Hepatocyte (in vitro differentiated cells): ENCODE results near the gene LDLRAD3. TPM values are rescaled to one million over a fixed set of nuclear protein-coding genes. Genes with fewer than 3 reads are reported as not detected.

Experiments
- DNase-seq: peaks from one replicate; pipeline ENCODE4 v3.0.0-alpha.2; 2016; ENCODE audit warnings: low spot score
- H2AFZ ChIP-seq: fragments of 200-600 bp; sonication (generic); 2 replicates; pipeline ENCODE4 v1.6.0; 2016; ENCODE audit warnings: antibody characterized with exemption, mild to moderate bottlenecking
- H3K27ac ChIP-seq: fragments of 200-600 bp; sonication (generic); 2 replicates; pipeline ENCODE4 v1.5.1; 2016; ENCODE audit warnings: mild to moderate bottlenecking
- H3K27me3 ChIP-seq: fragments of 200-600 bp; sonication (generic); 2 replicates; pipeline ENCODE4 v1.6.1; 2016
- H3K36me3 ChIP-seq: fragments of 200-600 bp; sonication (generic); replicated peaks from 2 replicates; pipeline ENCODE4 v1.5.1; 2016; ENCODE audit warnings: low read depth; ENCODE audit not compliant: insufficient read depth
- H3K4me1 ChIP-seq: fragments of 200-600 bp; sonication (generic); 2 replicates; pipeline ENCODE4 v1.5.1; 2016; ENCODE audit warnings: mild to moderate bottlenecking, moderate library complexity; ENCODE audit not compliant: insufficient read depth
- H3K4me2 ChIP-seq: fragments of 200-600 bp; sonication (generic); 2 replicates; pipeline ENCODE4 v1.6.0; 2016
- H3K4me3 ChIP-seq: fragments of 200-600 bp; sonication (generic); 2 replicates; pipeline ENCODE4 v1.5.1; 2016; ENCODE audit warnings: mild to moderate bottlenecking
- H3K79me2 ChIP-seq: fragments of 200-600 bp; sonication (generic); 2 replicates; pipeline ENCODE4 v1.6.0; 2017; ENCODE audit warnings: mild to moderate bottlenecking
- H3K9me2 ChIP-seq: fragments of 200-600 bp; sonication (generic); replicated peaks from 2 replicates; pipeline ENCODE4 v1.6.0; 2017; ENCODE audit warnings: mild to moderate bottlenecking; ENCODE audit not compliant: insufficient read depth
- H3K9me3 ChIP-seq: fragments of 200-600 bp; sonication (generic); 2 replicates; pipeline ENCODE4 v1.5.1; 2016; ENCODE audit warnings: low read depth, mild to moderate bottlenecking
- H4K20me1 ChIP-seq: fragments of 200-600 bp; sonication (generic); 2 replicates; pipeline ENCODE4 v1.6.0; 2016; ENCODE audit warnings: mild to moderate bottlenecking; ENCODE audit not compliant: insufficient read depth, poor library complexity, severe bottlenecking
- EZH2 ChIP-seq: fragments of 200-600 bp; sonication (generic); IDR thresholded peaks from 2 replicates; pipeline ENCODE4 v1.6.1; 2016; ENCODE audit warnings: antibody characterized with exemption, mild to moderate bottlenecking, borderline replicate concordance
- EZH2phosphoT487 ChIP-seq: fragments of 200-600 bp; sonication (generic); IDR thresholded peaks from one replicate; pipeline ENCODE4 v1.6.1; 2018; ENCODE audit warnings: antibody characterized with exemption, mild to moderate bottlenecking, low read depth, moderate library complexity; ENCODE audit not compliant: unreplicated experiment, severe bottlenecking
- WGBS: methylation state at CpG from one replicate; pipeline ENCODE4 v1.1.6; 2016; ENCODE audit warnings: low lambda C conversion rate; ENCODE audit errors: missing lambda C conversion rate; 5-methylcytosine and 5-hydroxymethylcytosine counted together
- polyA plus RNA-seq: library from polyadenylated mRNA; unstranded; fragments of >200 nt; fragmentation: Nextera tagmentation; extraction: Ambion mirVana; gene quantifications from 2 replicates; pipeline ENCODE4 v1.2.1, GENCODE V29; 2016
- total RNA-seq: library from RNA; depleted of rRNA; stranded (reverse); fragments of >200 nt; gene quantifications from 2 replicates; pipeline ENCODE4 v1.2.3, GENCODE V29; 2014
- TF ChIP-seq, protein P1 (sequence below): fragments of 200-600 bp; sonication (generic); IDR thresholded peaks from 2 replicates; pipeline ENCODE4 v1.5.1; 2016; ENCODE audit warnings: antibody characterized with exemption, mild to moderate bottlenecking; ENCODE audit not compliant: poor library complexity

The LDLRAD3 gene
- total and polyA plus RNA-seq, 2 experiments from 2014 or later, result 12.2 TPM

DNA sequence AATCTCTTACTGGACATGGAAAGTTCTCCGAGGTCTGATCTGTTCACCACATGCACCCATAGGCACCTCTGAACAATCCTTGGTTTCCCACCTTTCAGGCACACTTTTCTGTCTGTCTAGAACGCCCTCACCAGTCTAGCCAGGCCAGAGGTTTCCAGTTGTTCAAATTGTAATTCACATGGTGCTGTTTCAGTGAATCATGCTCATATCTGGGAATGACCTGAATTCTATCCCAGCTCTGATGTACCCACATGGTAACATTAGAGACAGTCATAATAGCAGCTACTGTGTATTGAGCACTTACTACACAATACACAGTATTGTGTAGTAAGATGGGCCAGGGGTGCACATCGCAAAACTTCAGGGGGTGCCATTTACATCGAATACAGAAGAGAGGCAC is 207.1 kb downstream of the LDLRAD3 start:
- DNase-seq, result no peak
- TF ChIP-seq EZH2phosphoT487 (no peak), EZH2 (no peak)
- TF ChIP-seq, protein P1, sequence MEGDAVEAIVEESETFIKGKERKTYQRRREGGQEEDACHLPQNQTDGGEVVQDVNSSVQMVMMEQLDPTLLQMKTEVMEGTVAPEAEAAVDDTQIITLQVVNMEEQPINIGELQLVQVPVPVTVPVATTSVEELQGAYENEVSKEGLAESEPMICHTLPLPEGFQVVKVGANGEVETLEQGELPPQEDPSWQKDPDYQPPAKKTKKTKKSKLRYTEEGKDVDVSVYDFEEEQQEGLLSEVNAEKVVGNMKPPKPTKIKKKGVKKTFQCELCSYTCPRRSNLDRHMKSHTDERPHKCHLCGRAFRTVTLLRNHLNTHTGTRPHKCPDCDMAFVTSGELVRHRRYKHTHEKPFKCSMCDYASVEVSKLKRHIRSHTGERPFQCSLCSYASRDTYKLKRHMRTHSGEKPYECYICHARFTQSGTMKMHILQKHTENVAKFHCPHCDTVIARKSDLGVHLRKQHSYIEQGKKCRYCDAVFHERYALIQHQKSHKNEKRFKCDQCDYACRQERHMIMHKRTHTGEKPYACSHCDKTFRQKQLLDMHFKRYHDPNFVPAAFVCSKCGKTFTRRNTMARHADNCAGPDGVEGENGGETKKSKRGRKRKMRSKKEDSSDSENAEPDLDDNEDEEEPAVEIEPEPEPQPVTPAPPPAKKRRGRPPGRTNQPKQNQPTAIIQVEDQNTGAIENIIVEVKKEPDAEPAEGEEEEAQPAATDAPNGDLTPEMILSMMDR, result no peak
- Histone ChIP-seq H3K27ac (no peak overlapping the region), H3K4me3 (no peak overlapping the region), H3K36me3 (no peaks in the 10 kb centered on the region), H3K4me1 (peaks cover 12% of the 10 kb centered on the region), H3K4me2 (no peak overlapping the region), H2AFZ (no peak overlapping the region), H3K27me3 (no peaks in the 10 kb centered on the region), H3K9me2 (no peaks in the 10 kb centered on the region), H3K79me2 (no peaks in the 10 kb centered on the region), H3K9me3 (no peaks in the 10 kb centered on the region), H4K20me1 (no peaks in the 10 kb centered on the region)
- WGBS, result 96% methylated on average over 4 of the region's 4 CpGs

DNA sequence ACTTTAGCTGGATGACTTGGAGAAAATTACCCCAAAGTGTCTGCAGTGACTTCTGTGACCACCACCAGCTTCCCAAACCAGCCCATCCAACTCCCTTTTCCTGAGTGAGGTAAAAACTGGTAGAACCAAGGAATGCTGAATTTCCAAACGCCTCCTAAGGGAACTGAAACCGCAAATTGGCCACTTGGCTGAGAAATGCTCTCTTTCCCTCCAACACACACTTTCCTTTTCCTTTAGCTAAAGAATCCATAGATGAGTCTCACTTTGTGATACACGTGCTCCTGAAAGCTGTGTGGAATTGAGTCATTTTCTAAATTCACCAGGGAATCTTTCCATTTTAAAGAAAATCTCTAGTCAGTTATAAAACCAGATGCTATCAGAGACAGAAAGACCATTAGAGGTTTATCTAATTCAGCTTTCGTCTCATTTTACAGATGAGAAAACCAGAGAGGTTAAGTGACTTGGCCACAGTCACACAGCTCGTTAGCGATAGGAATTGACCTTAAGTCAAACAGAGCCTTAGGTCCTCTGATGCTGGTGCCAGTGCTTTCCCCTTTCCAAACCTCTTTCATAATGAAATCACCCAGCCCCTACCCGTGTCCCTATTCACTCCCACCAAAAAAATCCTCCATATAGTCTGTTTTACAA is 208.2 kb downstream of the LDLRAD3 start:
- TF ChIP-seq EZH2, result no peak
- TF ChIP-seq, protein P1, result no peak
- TF ChIP-seq EZH2phosphoT487, result no peak
- H3K9me2 ChIP-seq, result no peaks in the 10 kb centered on the region
- no peaks in the 10 kb centered on the region for H4K20me1 ChIP-seq
- WGBS, result 93% methylated on average over 7 of the region's 7 CpGs
- DNase-seq, result no peak
- peaks cover 12% of the 10 kb centered on the region for H3K4me1 ChIP-seq
- no peaks in the 10 kb centered on the region for H3K9me3 ChIP-seq
- H3K36me3 ChIP-seq, result no peaks in the 10 kb centered on the region
- no peaks in the 10 kb centered on the region for H3K27me3 ChIP-seq
- H2AFZ ChIP-seq, result no peak overlapping the region
- no peak overlapping the region for H3K4me2 ChIP-seq
- no peak overlapping the region for H3K4me3 ChIP-seq
- no peak overlapping the region for H3K27ac ChIP-seq
- no peaks in the 10 kb centered on the region for H3K79me2 ChIP-seq

DNA sequence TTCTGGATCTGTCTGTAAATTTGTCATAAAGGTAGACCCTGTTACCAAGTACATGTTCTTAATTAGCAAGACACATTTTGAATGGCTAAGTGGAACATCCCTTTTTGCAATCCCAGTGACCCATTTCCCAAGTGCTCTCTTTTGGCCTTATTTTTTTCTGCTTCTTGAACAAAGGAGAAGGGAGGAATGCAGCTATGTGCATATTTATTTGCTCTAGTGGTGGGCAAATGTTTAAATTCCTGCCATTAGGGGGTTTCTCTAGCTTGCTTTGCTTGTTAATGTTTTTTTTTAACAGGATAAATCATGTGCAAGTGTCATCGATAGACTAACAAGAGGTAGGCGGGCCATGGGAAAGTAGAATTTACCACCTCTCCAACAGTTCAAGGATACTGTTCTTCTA is 209.7 kb downstream of the LDLRAD3 start:
- Histone ChIP-seq H2AFZ (no peak overlapping the region), H3K27ac (no peak overlapping the region), H3K4me3 (no peak overlapping the region), H3K36me3 (no peaks in the 10 kb centered on the region), H3K27me3 (no peaks in the 10 kb centered on the region), H3K9me2 (no peaks in the 10 kb centered on the region), H3K4me2 (no peak overlapping the region), H3K4me1 (peaks cover 12% of the 10 kb centered on the region), H4K20me1 (no peaks in the 10 kb centered on the region), H3K79me2 (no peaks in the 10 kb centered on the region), H3K9me3 (no peaks in the 10 kb centered on the region)
- no peak for DNase-seq
- 98% methylated on average over 2 of the region's 2 CpGs for WGBS
- TF ChIP-seq, protein P1, result no peak
- TF ChIP-seq EZH2 (no peak), EZH2phosphoT487 (no peak)
